Measurements from ENCODE around the gene KDF1. TPM values are rescaled to one million over a fixed set of nuclear protein-coding genes. Genes with fewer than 3 reads are reported as not detected.

The KDF1 gene
- 20.4 TPM for polyA plus RNA-seq
- long read RNA-seq, donor 1, partial matches to known transcripts = 0 of 2 reads
- long read RNA-seq, donor 1, other reads (novel, unspliced or antisense) = 0 of 2 reads
- long read RNA-seq, donor 2, transcript KDF1-201 (4 exons, 1,793 nt) = major isoform, 5 of 19 reads
- long read RNA-seq, donor 2, partial matches to known transcripts = 14 of 19 reads
- long read RNA-seq, donor 2, other reads (novel, unspliced or antisense) = 0 of 19 reads
- long read RNA-seq, donor 3 = 0 reads
- long read RNA-seq, donor 4 = 0 reads
- long read RNA-seq, donor 5 = 0 reads
- long read RNA-seq, donor 6, transcript KDF1-201 (4 exons, 1,793 nt) = major isoform, 6 of 15 reads
- long read RNA-seq, donor 6, partial matches to known transcripts = 9 of 15 reads
- long read RNA-seq, donor 6, other reads (novel, unspliced or antisense) = 0 of 15 reads
- long read RNA-seq, donor 7, partial matches to known transcripts = 6 of 10 reads
- long read RNA-seq, donor 7, other reads (novel, unspliced or antisense) = 0 of 10 reads
- long read RNA-seq, donor 8, transcript KDF1-201 (4 exons, 1,793 nt) = major isoform, 7 of 33 reads
- long read RNA-seq, donor 8, partial matches to known transcripts = 26 of 33 reads
- long read RNA-seq, donor 8, other reads (novel, unspliced or antisense) = 0 of 33 reads
- long read RNA-seq, donor 9, partial matches to known transcripts = 7 of 10 reads
- long read RNA-seq, donor 9, other reads (novel, unspliced or antisense) = 0 of 10 reads
- long read RNA-seq, donor 10, transcript KDF1-201 (4 exons, 1,793 nt) = major isoform, 15 of 22 reads
- long read RNA-seq, donor 10, partial matches to known transcripts = 7 of 22 reads
- long read RNA-seq, donor 10, other reads (novel, unspliced or antisense) = 0 of 22 reads
- long read RNA-seq, donor 11, partial matches to known transcripts = 6 of 9 reads
- long read RNA-seq, donor 11, other reads (novel, unspliced or antisense) = 0 of 9 reads

DNA sequence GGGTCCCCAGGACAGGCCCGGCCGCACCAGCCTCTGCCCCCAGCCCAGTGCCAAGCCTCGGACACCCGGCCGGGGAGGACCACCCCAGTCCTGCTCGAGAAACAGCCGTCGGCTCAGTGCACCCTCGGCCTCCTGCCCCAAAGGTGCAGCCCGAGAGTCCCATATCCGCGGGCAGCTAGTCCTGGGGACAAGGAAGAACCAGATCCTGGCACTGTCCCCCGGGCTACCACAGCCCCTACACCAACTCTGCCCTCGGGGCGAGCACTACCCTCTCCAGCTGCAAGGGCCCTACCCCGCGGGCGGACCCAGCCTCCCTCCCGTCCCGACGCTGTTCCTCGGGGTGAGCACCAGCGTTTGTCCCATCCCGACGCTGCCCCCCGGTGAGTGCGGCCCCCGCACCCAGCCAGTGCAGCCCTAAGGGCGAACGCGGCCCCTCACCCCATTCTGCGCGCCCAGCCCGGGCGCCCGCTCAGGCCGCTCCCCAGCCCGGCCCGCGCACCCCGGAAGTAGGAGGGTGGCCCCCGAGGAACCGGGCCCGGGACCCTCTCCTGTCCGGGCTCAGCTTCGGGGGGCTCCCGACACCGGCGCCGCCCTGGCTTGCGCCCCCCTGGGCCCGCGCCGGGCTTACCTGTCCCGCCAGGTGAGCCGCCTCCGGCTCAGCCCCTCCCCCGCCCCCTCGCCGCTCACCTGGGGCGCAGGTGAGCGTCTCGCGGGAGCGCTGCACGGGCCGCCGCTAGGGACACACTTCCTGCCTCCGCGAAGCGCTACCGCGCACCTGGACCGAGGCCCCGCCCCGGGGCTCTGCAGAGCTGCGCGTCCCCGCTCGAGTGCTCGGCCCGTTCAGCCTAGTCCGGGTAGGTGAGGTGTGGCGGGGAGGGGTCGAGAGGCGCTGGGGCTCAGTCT lies at the start of gene KDF1:
KDF1 (minus strand) TSS at position 747 of the 903 bp plus-strand sequence. CDS start 8,088 bp downstream, outside the sequence.
- H3K4me3 ChIP-seq (ENCODE audit: low read length) = peak within 1 kb of the TSS; percentile 91
- no peaks in the 10 kb centered on the region for H3K9me3 ChIP-seq (ENCODE audit: control insufficient read depth, low read depth, low read length)
- peaks cover 3% of the 10 kb centered on the region for H3K4me1 ChIP-seq (ENCODE audit: control insufficient read depth, insufficient read depth, low read length)
- H3K36me3 ChIP-seq (ENCODE audit: control insufficient read depth, insufficient read depth, low read length) = no peaks in the 10 kb centered on the region
- WGBS (ENCODE audit: insufficient coverage, low lambda C conversion rate) = no CpG with 5 or more reads among the region's 86 CpGs
- peak; percentile 85 to 94 for DNase-seq
- H3K27ac ChIP-seq (ENCODE audit: low read length) = peak within 1 kb of the TSS; percentile 81
- peaks cover 15% of the 10 kb centered on the region for H3K27me3 ChIP-seq (ENCODE audit: control insufficient read depth, insufficient read depth, low read length)

- H3K4me3 ChIP-seq (ENCODE audit: low read length) = no peak overlapping the region
- peaks cover 8% of the 10 kb centered on the region for H3K27me3 ChIP-seq (ENCODE audit: control insufficient read depth, insufficient read depth, low read length)
- peaks cover 6% of the 10 kb centered on the region for H3K9me3 ChIP-seq (ENCODE audit: control insufficient read depth, low read depth, low read length)
- peaks cover 57% of the 10 kb centered on the region for H3K4me1 ChIP-seq (ENCODE audit: control insufficient read depth, insufficient read depth, low read length)
- DNase-seq = no peak
- H3K36me3 ChIP-seq (ENCODE audit: control insufficient read depth, insufficient read depth, low read length) = no peaks in the 10 kb centered on the region
- H3K27ac ChIP-seq (ENCODE audit: low read length) = no peak overlapping the region
- WGBS (ENCODE audit: insufficient coverage, low lambda C conversion rate) = no CpG with 5 or more reads among the region's 6 CpGs
Observed at GRCh38 chr1:27009601-27010197, 49.4 kb upstream of the KDF1 start.

- H3K27ac ChIP-seq (ENCODE audit: low read length) = peak overlapping the region; percentile 77
- no CpG with 5 or more reads among the region's 9 CpGs for WGBS (ENCODE audit: insufficient coverage, low lambda C conversion rate)
- peaks cover 6% of the 10 kb centered on the region for H3K9me3 ChIP-seq (ENCODE audit: control insufficient read depth, low read depth, low read length)
- H3K27me3 ChIP-seq (ENCODE audit: control insufficient read depth, insufficient read depth, low read length) = peaks cover 8% of the 10 kb centered on the region
- H3K4me3 ChIP-seq (ENCODE audit: low read length) = no peak overlapping the region
- peaks cover 65% of the 10 kb centered on the region for H3K4me1 ChIP-seq (ENCODE audit: control insufficient read depth, insufficient read depth, low read length)
- peak; percentile 83 to 87 for DNase-seq
- no peaks in the 10 kb centered on the region for H3K36me3 ChIP-seq (ENCODE audit: control insufficient read depth, insufficient read depth, low read length)
Observed at GRCh38 chr1:27007909-27008582, 47.8 kb upstream of the KDF1 start.

DNA sequence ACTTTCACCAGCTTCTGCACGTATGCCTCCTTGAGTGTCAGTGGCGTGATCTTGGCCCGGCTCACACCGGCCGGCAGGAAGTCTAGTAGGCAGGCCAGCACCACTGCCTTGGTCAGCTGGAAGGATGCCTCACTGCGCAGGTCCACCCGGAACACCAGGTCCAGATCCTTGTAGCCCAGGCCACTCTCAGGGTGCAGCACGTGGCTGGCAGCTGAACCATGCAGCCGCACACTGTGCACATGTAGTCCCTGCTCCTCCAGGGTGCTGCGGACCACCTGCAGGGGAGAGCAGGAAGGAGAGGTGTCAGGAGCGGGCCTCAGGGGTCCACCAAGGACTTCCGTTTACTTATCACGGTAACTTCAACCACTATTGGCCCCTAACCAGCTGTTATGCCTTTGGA lies 46.4 kb upstream of the KDF1 start:
- Histone ChIP-seq H3K27ac (ENCODE audit: low read length) (no peak overlapping the region), H3K9me3 (ENCODE audit: control insufficient read depth, low read depth, low read length) (peaks cover 6% of the 10 kb centered on the region), H3K4me1 (ENCODE audit: control insufficient read depth, insufficient read depth, low read length) (peaks cover 64% of the 10 kb centered on the region), H3K4me3 (ENCODE audit: low read length) (no peak overlapping the region), H3K27me3 (ENCODE audit: control insufficient read depth, insufficient read depth, low read length) (no peaks in the 10 kb centered on the region), H3K36me3 (ENCODE audit: control insufficient read depth, insufficient read depth, low read length) (no peaks in the 10 kb centered on the region)
- no CpG with 5 or more reads among the region's 13 CpGs for WGBS (ENCODE audit: insufficient coverage, low lambda C conversion rate)
- DNase-seq = no peak

DNA sequence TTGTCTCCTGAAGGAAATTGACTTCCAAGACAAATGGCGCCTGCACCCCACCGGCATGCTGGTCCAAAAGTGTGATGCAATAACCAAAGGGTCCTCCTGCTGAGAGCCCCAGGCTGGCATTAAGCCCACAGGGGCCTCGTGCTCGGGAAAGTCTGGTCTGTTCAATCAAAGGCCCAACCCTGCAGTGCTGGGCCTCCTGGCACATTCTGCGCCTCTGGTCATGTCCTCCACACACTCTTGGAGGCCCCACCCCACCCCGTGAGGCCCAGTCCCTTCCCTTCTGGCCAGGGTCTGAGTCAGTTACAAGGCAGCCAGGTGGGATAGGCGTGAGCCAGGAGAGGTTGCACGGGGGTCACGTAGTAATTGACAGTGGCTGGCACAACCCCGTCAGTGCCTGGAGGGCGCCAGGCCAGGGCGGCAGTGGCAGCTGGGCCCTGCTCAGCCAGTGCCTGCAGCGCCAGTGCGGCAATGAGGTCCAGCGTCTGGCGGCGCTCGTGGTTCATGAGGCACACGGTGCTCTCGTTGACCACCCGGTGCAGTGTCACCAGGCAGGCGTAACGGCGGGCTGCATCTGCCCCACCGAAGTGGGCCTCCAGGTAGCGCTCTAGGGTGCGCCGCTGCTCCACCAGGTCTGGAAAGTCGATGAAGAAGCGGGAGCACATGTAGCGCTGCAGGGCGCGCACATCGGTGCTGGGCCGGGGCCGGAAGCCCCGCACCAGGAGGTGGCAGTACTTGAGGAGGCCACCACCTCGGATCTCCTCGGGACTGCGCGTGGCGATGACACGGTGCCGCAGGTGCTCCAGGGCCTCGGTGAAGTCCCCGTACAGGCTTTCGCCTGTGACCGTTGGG lies 45.6 kb upstream of the KDF1 start:
- no peak for DNase-seq
- H3K4me3 ChIP-seq (ENCODE audit: low read length) = no peak overlapping the region
- peaks cover 6% of the 10 kb centered on the region for H3K9me3 ChIP-seq (ENCODE audit: control insufficient read depth, low read depth, low read length)
- H3K27ac ChIP-seq (ENCODE audit: low read length) = no peak overlapping the region
- WGBS (ENCODE audit: insufficient coverage, low lambda C conversion rate) = no CpG with 5 or more reads among the region's 48 CpGs
- H3K36me3 ChIP-seq (ENCODE audit: control insufficient read depth, insufficient read depth, low read length) = no peaks in the 10 kb centered on the region
- H3K27me3 ChIP-seq (ENCODE audit: control insufficient read depth, insufficient read depth, low read length) = no peaks in the 10 kb centered on the region
- H3K4me1 ChIP-seq (ENCODE audit: control insufficient read depth, insufficient read depth, low read length) = peaks cover 64% of the 10 kb centered on the region

- no peaks in the 10 kb centered on the region for H3K27me3 ChIP-seq (ENCODE audit: control insufficient read depth, insufficient read depth, low read length)
- DNase-seq = no peak
- no peak overlapping the region for H3K4me3 ChIP-seq (ENCODE audit: low read length)
- H3K4me1 ChIP-seq (ENCODE audit: control insufficient read depth, insufficient read depth, low read length) = peaks cover 57% of the 10 kb centered on the region
- H3K36me3 ChIP-seq (ENCODE audit: control insufficient read depth, insufficient read depth, low read length) = no peaks in the 10 kb centered on the region
- no peak overlapping the region for H3K27ac ChIP-seq (ENCODE audit: low read length)
- peaks cover 6% of the 10 kb centered on the region for H3K9me3 ChIP-seq (ENCODE audit: control insufficient read depth, low read depth, low read length)
- WGBS (ENCODE audit: insufficient coverage, low lambda C conversion rate) = no CpG with 5 or more reads among the region's 3 CpGs
Observed at GRCh38 chr1:27005166-27005530, 44.9 kb upstream of the KDF1 start.

DNA sequence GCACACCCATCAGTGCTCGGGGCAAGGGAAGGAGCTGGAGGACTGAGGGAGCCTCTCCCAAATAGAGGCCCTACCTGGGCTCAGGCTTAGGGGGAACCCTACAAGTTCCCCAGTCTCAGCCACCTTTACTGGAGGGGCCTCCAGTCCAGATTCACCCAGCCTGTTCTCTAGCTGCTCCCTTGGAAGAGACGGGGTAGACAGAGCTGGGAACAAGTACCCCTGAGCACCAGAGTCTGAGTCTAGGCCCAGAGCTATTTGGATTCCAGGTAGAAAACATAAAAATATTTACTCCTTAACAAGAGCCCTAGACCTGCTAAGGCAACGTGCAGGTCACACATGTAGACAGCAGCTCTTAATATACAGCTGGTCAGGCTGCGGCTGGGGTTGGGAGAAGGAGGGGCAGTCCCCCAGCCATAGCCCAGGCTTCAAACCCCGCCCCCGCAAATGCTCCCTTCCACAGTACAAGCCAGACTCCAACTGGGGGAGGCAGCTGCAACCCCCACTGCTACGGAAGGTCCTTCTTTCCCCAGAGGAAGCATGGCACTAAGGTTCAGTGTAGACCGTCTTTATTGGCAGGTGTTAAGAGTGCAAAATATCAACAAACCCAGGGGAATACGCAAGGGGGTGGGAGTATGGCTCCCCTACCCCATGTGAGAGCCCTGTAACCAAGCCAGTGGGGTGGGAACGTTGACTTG lies 44.4 kb upstream of the KDF1 start:
- WGBS (ENCODE audit: insufficient coverage, low lambda C conversion rate) = no CpG with 5 or more reads among the region's 10 CpGs
- Histone ChIP-seq H3K36me3 (ENCODE audit: control insufficient read depth, insufficient read depth, low read length) (no peaks in the 10 kb centered on the region), H3K27me3 (ENCODE audit: control insufficient read depth, insufficient read depth, low read length) (no peaks in the 10 kb centered on the region), H3K27ac (ENCODE audit: low read length) (no peak overlapping the region), H3K9me3 (ENCODE audit: control insufficient read depth, low read depth, low read length) (peaks cover 6% of the 10 kb centered on the region), H3K4me3 (ENCODE audit: low read length) (no peak overlapping the region), H3K4me1 (ENCODE audit: control insufficient read depth, insufficient read depth, low read length) (peaks cover 52% of the 10 kb centered on the region)
- DNase-seq = no peak

- Histone ChIP-seq H3K4me3 (ENCODE audit: low read length) (no peak overlapping the region), H3K4me1 (ENCODE audit: control insufficient read depth, insufficient read depth, low read length) (peaks cover 46% of the 10 kb centered on the region), H3K9me3 (ENCODE audit: control insufficient read depth, low read depth, low read length) (peaks cover 6% of the 10 kb centered on the region), H3K36me3 (ENCODE audit: control insufficient read depth, insufficient read depth, low read length) (no peaks in the 10 kb centered on the region), H3K27ac (ENCODE audit: low read length) (no peak overlapping the region), H3K27me3 (ENCODE audit: control insufficient read depth, insufficient read depth, low read length) (no peaks in the 10 kb centered on the region)
- no CpG with 5 or more reads among the region's 7 CpGs for WGBS (ENCODE audit: insufficient coverage, low lambda C conversion rate)
- no peak for DNase-seq
Observed at GRCh38 chr1:27003745-27004470, 43.6 kb upstream of the KDF1 start.

Measured in large intestine (tissue), 12 donors.